ENCODE measurements around the gene AFF3.
A peak's percentile ranks its signal among the peaks of the same experiment; 100 is the strongest.

Gene AFF3

DNA sequence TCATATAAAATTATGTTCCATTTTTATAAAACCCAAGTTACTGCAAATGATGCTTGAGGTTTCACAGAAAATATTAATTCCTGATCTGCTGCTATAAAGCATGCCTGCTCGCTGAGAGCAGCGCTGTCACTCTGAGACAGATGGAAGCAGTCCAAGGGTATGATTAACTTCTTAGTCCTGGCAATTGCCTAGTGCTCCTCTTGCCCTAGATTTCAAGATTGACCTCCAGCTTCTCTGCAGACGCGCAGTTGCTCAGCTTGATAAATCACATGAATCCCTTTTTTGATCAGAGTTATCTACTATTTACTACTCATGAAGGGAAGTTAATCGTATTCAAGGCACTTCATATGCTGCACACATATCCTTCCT is 498.0 kb downstream of the AFF3 start:
- no peak for DNase-seq

DNA sequence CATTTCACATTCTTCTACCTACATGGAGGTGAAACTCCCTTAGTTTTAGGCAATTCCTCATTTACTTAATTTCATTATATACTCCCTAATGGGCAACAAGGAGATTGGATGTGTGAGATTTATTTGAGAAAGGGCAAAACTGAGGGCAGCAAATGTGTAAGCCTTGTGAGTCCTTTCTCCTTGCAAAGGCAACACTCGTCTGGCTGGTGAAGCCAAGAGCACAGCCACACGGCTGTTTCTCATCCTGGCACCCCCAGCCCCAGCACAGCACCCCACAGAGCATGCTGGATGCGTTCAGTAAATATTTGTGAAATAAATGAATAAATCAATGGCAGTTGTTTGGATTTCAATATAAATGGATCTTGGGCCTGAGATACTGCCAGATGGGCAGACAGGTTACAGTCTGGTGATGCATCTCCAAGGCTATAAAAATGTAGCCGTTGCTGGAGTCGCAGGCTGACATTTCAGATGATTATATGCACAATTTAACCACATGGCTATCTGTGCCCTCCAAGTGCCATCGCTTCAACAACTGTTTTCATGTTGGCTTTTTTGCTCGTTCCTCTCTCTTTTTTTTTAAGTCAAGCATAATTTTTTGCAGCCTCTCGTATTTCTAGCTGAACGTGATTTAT is 498.5 kb downstream of the AFF3 start:
- DNase-seq: no peak

DNA sequence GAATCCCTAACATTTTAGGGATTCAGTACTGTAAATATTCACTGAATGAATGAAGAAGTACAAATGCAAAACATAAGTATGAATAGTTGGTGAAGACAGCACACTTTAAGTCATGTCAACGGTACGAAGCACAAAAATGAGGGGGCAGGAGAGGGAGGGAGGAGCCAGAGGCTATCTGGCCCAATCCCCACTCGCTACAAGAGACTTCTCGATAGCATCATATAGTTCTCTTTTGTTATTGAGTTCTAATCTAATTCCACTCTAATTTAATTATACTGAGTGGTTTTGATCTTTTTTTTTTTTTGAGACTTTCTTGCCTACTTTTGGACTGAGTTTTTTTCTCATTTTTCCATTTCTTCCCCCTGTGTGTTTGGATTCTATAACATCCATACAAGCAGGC is 500.4 kb downstream of the AFF3 start:
- no peak for DNase-seq

DNA sequence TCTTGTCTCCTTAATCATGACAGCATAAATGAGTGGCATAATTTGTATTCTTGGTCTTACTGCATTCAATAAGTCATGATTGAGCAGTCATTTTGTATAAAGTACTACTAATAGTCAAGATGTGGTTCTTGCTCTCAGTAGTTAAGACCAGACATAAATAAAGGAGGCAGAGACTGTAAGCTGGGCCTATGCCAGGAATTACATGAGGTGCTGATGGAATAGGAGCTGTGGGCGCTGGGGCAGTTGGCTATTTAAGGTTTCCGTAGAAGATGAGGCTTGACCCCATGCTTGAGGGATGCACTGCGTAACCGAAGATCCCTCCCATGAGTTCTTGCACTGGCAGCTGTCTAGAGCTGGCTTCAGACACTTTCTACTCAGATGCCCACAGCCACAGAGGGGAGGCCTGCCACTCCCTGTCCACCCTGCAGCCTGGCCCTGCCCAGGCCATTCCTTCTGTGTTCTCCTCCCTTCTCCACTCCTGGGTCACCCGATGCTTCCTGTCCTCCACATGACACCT is 501.7 kb downstream of the AFF3 start:
- no peak for DNase-seq

DNA sequence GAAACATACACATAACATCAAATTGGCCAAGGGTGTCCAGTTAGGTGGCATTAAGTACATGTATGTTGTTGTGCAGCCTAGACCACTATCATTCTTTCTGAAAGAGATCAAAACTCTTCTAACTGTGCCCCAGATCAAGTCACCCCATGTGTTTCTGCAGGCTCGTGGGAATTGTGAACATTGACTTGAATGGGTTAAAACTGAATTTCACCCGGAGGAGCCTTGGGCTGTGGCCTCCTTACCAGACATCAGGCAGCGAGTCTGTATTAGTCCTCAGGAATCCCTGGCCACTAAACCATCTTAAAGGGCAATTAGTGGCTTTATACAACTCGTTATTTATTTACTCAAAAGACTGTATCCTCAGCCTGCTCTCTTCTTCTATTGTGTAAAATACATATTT is 503.6 kb downstream of the AFF3 start:
- no peak for DNase-seq

DNA sequence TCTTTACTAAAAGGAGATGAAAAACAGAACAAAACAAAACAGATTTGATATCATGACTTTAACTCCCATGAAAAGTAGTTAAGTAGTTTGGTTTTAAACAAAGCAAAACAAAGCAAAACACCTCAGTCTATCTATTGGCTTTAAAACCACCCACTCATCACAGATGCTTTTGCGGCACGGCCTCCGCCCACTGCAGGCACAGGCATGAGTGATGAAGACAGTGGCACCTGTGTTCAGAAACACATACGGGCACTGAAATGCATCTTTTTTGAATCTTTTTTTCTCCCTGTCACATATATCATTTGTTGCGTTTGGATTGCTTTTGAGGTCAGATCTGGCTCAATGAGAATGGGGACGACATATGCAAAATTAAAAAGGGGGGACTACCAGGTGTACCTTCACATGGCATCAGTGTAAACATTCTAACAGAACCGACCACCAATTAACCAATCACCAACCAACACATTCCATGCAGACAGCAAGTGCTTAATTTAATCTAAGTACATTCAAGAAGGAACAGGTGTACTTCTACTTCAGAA is 505.2 kb downstream of the AFF3 start:
- peak in 1 of 56 donors; percentile 2 for DNase-seq

DNA sequence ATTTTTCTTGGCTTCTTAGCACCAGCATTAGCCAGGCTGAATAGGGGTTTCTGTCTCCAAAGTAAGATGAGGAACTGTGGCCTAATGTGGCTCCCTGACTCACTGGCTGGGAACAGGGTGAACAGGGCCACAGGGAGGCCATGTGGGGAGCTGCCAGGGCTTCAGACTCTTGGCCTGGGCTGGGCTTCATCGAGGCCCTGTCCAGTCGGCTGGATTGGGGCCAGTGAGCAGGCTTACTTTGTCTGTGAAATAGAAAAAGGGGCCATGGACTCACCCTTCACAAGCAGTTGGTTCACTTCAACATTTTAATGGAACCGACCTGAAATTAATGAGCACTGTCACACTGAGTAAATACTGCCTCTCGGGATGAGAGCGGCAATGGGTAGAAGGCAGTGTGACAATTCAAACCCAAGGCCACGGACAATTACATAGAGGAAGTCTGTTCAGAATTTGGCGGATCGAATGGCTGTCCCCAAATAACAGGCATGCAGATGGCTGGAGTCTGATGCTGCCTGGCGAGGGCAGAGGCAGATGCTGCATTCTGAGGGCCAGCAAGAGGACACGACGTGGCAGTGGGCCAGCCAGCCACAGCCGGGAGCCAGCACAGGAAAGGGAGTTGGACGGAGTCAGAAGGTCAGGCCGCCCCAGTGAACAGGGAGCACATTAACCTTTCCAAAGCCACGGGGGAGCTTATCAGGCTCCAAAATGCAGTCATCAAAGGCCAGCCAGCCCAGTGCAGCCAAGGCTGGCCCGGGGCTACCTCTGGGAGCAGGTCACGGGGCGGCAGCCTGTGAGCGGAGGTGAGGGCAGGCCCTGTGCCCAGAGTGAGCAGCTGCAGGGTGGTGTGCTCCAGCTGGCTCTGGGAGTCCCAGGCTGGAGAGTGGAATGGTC is 506.0 kb downstream of the AFF3 start:
- peak in 29 of 56 donors; percentile 6 to 59 (median 24) for DNase-seq

DNA sequence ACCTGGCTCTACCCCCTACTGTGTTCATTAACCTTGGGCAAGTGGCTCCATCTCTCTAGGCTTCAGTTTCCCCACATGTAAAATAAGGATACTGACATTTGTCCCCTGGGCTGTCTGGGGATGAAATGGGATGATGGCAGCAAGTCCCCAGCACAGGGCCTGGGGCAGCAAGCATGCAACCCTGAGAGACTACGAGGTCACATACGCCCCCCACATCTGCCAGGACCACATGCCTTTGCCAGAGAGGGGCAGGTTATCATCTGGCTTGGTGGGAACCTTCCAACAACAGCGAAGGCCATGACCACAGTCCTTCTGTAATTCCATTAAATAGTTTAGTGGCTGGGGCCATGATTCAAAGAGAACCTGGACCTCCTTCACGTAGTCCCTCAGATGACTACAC is 506.7 kb downstream of the AFF3 start:
- no peak for DNase-seq

DNA sequence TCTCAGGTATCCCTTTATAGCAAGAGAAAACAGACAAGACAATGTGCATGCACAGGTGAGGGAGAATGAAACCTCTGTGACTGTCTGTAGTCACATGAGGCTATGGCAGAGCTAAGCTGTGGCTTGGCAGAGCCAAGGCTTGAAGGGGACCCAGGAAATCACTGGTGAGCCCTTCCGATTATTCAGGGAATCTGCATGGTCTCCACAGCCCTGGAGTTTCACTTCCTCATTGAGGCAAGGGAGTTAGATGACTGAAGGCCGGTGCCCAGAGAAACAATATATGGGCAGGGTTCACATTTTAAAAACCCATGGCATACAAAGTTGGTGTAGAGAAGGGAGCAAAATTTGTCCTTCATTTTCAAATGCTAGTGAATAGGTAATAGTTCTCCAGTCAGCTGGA is 508.2 kb downstream of the AFF3 start:
- no peak for DNase-seq

DNA sequence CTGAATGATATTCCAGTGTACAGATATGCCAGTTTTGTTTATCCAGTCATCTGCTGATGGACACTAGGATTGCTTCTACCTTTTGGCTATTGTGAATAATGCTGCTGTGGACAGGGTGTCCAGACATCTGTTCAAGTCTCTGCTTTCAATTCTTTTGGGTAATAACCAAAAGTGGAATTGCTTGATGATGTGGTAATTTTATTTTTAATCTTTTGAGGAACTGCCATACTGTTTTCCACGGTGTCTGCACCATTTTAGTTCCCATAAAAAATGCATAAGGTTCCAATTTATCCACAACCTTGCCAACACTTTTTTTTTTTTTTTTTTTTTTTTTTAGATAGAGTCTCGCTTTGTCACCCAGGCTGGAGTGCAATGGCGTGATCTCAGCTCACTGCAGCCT is 510.7 kb downstream of the AFF3 start:
- no peak for DNase-seq

DNA sequence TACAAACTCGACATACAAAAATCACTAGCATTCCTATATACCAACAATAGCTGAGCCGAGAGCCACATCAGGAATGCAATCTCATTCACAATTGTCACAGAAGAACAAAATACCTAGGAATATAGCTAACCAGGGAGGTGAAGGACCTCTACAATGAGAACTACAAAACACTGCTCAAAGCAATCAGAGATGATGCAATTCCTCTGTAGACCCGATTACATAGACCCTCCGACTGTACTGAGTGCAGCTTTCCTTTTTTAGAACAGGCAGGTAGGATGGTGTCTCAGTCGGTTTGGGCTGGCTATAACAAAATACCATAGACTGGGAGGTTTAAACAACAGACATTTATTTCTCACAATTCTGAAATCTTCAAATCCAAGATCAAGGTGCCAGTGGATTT is 513.1 kb downstream of the AFF3 start:
- no peak for DNase-seq

DNA sequence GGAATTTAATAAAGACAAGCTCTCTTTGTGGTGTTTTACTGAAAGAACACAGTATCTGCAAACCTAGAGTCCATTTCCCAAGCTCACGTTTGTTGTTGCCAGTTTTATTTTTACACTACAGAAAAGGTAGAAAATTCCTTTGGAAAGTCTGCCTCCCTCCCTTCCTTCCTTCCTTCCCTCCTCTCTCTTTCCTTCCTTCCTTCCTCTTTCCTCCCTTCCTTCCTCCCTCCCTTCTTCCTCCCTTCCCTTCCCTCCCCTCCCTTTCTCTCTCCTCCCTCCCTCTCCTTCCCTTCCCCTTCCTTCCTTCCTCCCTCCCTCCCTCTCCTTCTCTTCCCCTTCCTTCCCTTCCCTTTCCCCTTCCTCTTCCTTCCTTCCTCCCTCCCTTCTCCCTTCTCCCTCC is 516.2 kb downstream of the AFF3 start:
- DNase-seq: no peak

DNA sequence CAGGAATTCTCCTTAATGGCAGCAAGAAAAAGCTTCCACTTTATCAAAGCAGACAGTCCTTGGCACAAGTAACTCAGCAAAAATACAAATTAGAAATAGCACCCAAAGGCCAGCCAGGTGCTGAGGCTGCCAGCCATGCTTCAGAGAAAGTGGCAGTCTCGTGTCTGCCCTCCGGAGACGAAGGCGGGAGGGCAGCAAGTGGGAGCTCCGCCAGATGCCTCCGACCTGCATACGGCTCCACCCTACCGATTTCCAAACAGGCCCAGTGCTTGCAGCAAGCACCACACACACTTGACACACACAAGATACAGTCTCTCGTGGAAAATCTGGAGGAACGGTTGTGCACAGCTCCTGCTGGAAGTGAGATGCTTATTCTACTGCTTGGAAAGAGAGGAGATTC is 517.7 kb downstream of the AFF3 start:
- peak in 1 of 56 donors; percentile 9 for DNase-seq

DNA sequence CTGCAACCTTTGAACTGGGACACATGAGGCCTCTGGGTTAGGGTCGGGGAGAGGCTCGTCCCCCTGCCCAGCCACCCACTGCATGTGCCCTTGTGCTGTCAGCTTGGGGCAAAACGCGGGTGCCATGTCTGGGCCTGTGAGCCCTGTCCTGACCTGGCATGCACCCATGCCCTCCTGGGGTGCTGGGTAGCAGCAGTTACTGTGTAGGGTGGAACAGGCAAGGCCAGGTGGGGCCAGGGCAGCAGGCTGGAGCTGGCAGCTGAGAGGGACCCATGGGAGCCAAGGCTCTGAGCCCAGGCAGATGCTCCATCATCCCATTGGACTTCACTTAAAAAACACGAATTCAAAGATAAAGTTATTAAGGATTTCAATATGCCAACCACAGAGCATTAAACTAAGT is 518.8 kb downstream of the AFF3 start:
- no peak for DNase-seq

DNA sequence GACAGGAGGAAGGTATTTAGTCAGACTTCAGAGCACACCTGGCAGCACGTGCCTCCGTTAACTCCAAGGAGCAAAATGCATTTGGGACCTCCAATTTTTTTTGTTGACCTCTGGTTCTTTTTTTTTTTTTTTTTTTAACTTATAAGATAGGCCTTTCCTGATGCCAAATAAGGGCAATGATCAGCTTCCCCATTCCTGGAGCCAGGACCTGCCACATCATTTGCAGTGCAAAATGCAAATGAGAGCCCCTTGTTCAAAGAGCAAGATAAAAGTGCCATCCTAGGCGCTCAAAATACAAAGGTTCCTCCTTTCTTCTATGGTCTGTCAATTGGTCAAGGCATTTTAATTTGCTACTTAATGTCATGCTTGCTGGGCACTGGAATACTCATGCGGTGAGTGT is 519.4 kb downstream of the AFF3 start:
- DNase-seq: no peak

DNA sequence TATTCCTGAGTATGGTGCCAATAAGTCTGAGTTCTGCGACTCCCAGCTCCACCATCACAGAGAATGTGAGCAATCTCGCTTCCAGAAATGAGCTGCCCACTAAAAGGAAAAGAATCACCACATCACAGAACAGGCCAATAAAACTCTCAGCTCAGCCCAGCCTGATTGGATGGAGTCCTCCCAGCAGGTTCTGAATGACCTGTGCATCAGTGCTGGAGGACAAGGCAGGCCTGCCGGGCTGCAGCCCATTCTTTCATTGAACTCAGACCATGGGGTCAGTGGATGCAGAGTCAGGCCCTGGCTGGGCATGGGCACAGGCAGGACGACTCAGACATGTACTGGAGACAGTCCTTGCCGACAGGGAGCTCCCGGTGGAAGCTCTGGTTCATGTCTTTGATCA is 519.9 kb downstream of the AFF3 start:
- DNase-seq: no peak

DNA sequence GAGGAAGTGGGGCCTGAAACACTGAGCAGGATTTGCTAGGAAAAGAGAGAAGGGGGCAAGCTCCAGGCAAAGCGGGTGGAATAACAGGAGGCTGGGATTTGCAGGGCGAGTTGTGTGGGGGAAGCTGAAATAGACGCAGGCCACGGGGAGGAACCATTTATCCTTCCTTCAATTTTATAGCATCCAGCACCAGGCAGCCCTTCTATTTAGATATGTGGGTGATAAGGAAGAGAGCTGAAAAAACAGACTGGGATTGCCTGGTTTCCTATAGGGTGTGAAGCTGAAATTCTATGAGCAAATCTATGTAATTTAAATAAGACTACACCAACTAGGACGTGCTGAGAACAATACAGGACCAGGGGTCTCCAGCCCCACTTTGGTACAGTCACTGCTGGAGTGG is 520.6 kb downstream of the AFF3 start:
- DNase-seq: no peak

DNA sequence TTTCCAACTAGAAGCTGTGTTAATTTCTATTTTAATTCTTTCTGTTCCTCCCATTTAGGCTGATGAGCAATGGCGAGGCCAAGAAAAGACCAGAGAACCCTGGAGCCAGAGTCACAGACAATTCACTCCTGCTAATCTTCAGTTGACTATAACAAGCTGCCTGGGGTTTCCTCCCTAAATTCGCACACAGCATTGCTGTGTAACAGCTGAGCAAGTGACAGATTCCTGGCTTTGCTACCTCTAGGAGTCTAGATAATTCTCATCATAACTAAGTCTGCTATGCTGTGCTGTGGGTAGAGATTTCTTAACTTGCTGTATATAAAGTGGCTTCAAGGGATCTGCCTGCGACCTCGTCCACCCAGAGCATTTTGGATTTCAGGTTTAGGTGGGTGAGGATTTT is 521.3 kb downstream of the AFF3 start:
- no peak for DNase-seq

DNA sequence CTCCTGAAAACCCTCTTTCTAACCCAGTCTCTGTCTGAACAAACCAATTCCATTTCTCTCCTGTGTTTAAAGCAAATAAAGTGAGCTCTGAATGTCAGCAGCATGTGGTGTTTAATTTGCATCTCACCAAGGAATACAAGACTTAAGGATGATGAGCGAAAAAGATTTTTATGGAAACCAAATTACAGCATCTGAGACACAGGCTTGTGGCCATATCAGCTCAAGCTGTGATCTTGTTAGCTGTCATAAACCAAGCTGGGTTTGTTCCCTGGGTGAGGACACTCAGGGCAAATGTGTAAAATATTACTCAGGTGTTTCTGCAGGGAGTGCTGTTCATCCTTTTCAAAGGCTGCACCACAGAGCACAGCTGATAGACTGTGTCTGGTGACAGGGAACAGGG is 523.2 kb downstream of the AFF3 start:
- DNase-seq: no peak

DNA sequence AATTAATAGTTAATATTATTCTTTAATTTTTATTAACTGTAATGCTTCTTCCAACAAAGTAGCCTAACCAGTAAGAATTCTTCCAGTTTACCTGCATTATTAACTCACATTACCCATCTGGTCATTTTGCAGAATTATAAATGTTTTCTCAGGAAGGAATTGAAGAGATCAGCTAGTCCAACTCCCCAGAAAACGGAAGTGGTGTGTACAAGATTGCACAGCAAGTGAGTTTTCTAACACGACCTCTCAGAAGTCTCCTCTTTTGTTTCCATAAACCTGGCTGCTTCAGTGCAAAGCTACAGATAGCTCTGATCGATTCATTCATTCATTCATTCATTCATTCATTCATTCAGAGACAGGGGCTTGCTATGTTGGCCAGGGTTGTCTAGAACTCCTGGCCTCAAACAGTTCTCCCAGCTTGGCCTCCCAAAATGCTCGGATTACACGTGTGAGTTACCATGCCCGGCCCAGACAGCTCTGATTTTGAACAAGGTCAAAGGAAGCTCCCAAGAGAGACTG is 523.8 kb downstream of the AFF3 start:
- DNase-seq: no peak

DNA sequence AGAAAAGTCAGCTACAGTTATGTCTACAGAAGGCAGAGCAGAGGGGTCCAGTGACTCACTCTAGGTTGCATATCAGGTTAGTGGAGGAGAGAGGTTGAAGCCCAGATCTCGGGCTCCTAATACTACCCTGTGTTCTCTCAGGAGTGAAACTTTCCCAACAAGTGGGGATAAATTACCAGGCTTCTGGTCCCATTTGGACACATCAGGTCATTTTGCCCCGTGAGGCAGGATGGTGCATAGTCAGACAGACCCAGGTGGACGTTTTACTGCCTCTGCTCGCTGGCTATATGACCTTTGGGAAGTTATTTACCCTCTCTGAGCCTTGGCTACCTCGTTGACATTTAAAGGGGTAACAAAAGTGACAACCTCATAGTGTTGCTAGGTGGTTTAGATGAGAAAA is 524.6 kb downstream of the AFF3 start:
- DNase-seq: no peak

DNA sequence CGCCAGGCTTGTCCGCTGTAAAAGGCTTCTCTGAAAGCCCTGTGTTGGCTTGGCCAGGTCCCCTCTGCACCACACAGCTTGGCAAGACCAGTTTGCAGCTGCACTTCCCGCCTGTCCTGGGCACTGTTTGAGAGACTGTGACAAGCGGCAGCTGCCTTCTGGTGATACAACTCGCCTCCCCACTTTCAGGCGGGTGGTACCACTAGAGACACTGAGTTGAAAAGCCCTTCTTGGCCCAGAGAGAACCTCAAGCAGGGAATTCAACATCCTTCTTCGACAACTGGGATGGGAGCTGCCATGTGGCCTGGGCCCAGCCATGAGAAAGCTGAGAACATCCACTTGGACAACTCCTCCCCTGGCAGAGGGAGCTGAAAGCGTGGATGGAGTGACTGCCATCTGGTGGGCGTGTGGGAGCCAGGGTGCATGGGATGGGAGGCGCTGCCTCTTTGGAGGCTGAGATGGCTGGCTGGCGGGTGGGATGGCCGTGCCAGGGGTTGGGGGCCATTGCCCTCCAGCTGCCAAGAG is 527.1 kb downstream of the AFF3 start:
- DNase-seq: peak in 35 of 56 donors; percentile 6 to 72 (median 43)
